PC-9 (cell line): ENCODE data around the gene AUTS2. TPM values are rescaled to one million over a fixed set of nuclear protein-coding genes. Genes with fewer than 3 reads are reported as not detected.

Experiments used
- BruUV-seq: library from RNA; stranded (reverse); fragments of 400-500 nt; replicated peaks from 2 replicates; lab custom pipeline; 2021; lab: Mats Ljungman, UMichigan
- CTCF ChIA-PET: fragments of 300-600 bp; sonication (Branson Sonifier 250); formaldehyde crosslinking; loops from one replicate; lab custom pipeline; 2022; ENCODE audit warnings: antibody characterized with exemption; lab: Charles Lee
- POLR2A ChIA-PET: fragments of 300-600 bp; sonication (Branson Sonifier 250); formaldehyde crosslinking; loops from one replicate; lab custom pipeline; 2022; ENCODE audit warnings: antibody characterized with exemption; ENCODE audit not compliant: unreplicated experiment; lab: Charles Lee
- DNase-seq, 2 experiments: peaks; one replicate each; pipeline versions ENCODE4 v3.0.0 to v3.0.0-alpha.2; 2015 to 2022; ENCODE audit warnings: mixed read lengths in 1 of 2
- H2AFZ ChIP-seq: fragments of 200-600 bp; sonication (generic); 2 replicates; pipeline ENCODE4 v1.8.1; 2017; ENCODE audit warnings: antibody characterized with exemption
- H3F3A ChIP-seq: fragments of 200-600 bp; sonication (generic); 2 replicates; pipeline ENCODE4 v1.8.1; 2017; ENCODE audit warnings: antibody characterized with exemption, mild to moderate bottlenecking, low read depth; ENCODE audit not compliant: insufficient read depth
- H3K27ac ChIP-seq: fragments of 200-600 bp; sonication (generic); 2 replicates; pipeline ENCODE4 v1.6.1; 2016; ENCODE audit warnings: mixed run types
- H3K27me3 ChIP-seq: fragments of 200-600 bp; sonication (generic); 2 replicates; pipeline ENCODE4 v1.6.1; 2016; ENCODE audit warnings: low read depth, mixed run types; ENCODE audit not compliant: insufficient read depth
- H3K36me3 ChIP-seq: fragments of 200-600 bp; sonication (generic); 2 replicates; pipeline ENCODE4 v1.6.1; 2016; ENCODE audit warnings: low read depth, mixed run types
- H3K4me1 ChIP-seq: fragments of 200-600 bp; sonication (generic); replicated peaks from 2 replicates; pipeline ENCODE4 v1.6.1; 2016; ENCODE audit warnings: mixed run types; ENCODE audit not compliant: insufficient read depth
- H3K4me2 ChIP-seq: fragments of 200-600 bp; sonication (generic); 2 replicates; pipeline ENCODE4 v1.6.1; 2017; ENCODE audit warnings: mixed run types
- H3K4me3 ChIP-seq: fragments of 200-600 bp; sonication (generic); 2 replicates; pipeline ENCODE4 v1.6.1; 2016; ENCODE audit warnings: mixed run types
- H3K79me2 ChIP-seq: fragments of 200-600 bp; sonication (generic); 2 replicates; pipeline ENCODE4 v1.6.1; 2017; ENCODE audit warnings: low read depth, mixed run types
- H3K9me2 ChIP-seq: fragments of 200-600 bp; sonication (generic); 2 replicates; pipeline ENCODE4 v1.8.1; 2017; ENCODE audit warnings: mild to moderate bottlenecking; ENCODE audit not compliant: insufficient read depth
- H3K9me3 ChIP-seq: fragments of 200-600 bp; sonication (generic); 2 replicates; pipeline ENCODE4 v1.8.1; 2016; ENCODE audit warnings: low read depth; ENCODE audit not compliant: insufficient read depth
- H4K20me1 ChIP-seq: fragments of 200-600 bp; sonication (generic); 2 replicates; pipeline ENCODE4 v1.8.1; 2017; ENCODE audit not compliant: insufficient read depth
- CTCF ChIP-seq: fragments of 200-600 bp; sonication (generic); conservative IDR thresholded peaks from 2 replicates; pipeline ENCODE4 v1.6.1; 2017; ENCODE audit warnings: mixed run types, antibody characterized with exemption, mild to moderate bottlenecking, moderate library complexity
- EZH2 ChIP-seq: fragments of 200-600 bp; sonication (generic); IDR thresholded peaks from 2 replicates; pipeline ENCODE4 v1.8.0; 2017; ENCODE audit warnings: antibody characterized with exemption, low read depth
- intact Hi-C: fragments of 100-400 bp; cut with micrococcal nuclease; formaldehyde crosslinking; loops from one replicate; pipeline ENCODE4 v1.10.0; 2022; ENCODE audit not compliant: unreplicated experiment
- total RNA-seq: library from RNA; stranded (reverse); gene quantifications from 2 replicates; pipeline ENCODE4 v1.2.3, GENCODE V29; 2021

AUTS2 gene
- total RNA-seq, 1 experiment from 2014 or later = not detected

- Histone ChIP-seq H3K27ac (no peak overlapping the region), H3F3A (no peaks in the 10 kb centered on the region), H3K9me2 (no peaks in the 10 kb centered on the region), H2AFZ (no peak overlapping the region), H3K9me3 (no peaks in the 10 kb centered on the region), H3K36me3 (no peaks in the 10 kb centered on the region), H3K4me2 (no peak overlapping the region), H3K4me3 (no peak overlapping the region), H3K79me2 (no peaks in the 10 kb centered on the region), H3K4me1 (no peaks in the 10 kb centered on the region), H3K27me3 (peaks cover 9% of the 10 kb centered on the region; the same call in 1 of the 2 replicates), H4K20me1 (no peaks in the 10 kb centered on the region)
- DNase-seq = no peak
- no TSS peak for BruUV-seq
- TF ChIP-seq EZH2 (no peak), CTCF (no peak)
- intact Hi-C loops = no loop called here
- ChIA-PET CTCF (no interaction called here), POLR2A (no interaction called here)
Measured at GRCh38 chr7:70836279-70836678, 1238.0 kb downstream of the AUTS2 start.

DNA sequence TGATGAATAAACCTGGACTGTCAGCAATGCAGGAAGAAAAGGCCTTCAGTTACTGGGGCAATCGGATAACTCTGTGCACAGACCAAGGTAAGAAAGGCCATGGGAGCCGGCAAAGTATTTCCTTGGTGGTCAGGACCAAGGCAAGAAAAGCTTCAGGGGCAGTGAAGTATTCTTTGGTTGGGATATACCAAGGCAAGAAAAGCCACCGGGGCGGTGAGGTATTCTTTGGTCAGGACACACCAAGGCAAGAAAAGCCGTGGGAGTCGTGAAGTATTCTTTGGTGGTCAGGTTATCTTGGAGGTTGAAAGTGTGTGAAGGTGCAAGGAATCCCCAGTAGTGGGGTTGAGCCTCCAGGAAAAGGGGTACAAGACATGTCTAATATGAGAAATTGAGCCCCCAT is 1238.7 kb downstream of the AUTS2 start:
- no peaks in the 10 kb centered on the region for H4K20me1 ChIP-seq
- no peaks in the 10 kb centered on the region for H3K9me3 ChIP-seq
- H3K4me2 ChIP-seq = no peak overlapping the region
- no peaks in the 10 kb centered on the region for H3K36me3 ChIP-seq
- H3K27me3 ChIP-seq = peaks cover 9% of the 10 kb centered on the region; the same call in 1 of the 2 replicates
- intact Hi-C loops = no loop called here
- H3K79me2 ChIP-seq = no peaks in the 10 kb centered on the region
- H3K4me1 ChIP-seq = no peaks in the 10 kb centered on the region
- H3F3A ChIP-seq = no peaks in the 10 kb centered on the region
- BruUV-seq = no TSS peak
- no peak for TF ChIP-seq CTCF
- TF ChIP-seq EZH2 = no peak
- no peaks in the 10 kb centered on the region for H3K9me2 ChIP-seq
- ChIA-PET CTCF (no interaction called here), POLR2A (no interaction called here)
- H2AFZ ChIP-seq = no peak overlapping the region
- no peak overlapping the region for H3K4me3 ChIP-seq
- no peak for DNase-seq
- H3K27ac ChIP-seq = no peak overlapping the region

GRCh38 chr7:70837589-70837988 is 1239.3 kb downstream of the AUTS2 start:
- TF ChIP-seq CTCF (no peak), EZH2 (no peak)
- H4K20me1 ChIP-seq = no peaks in the 10 kb centered on the region
- H3K4me2 ChIP-seq = no peak overlapping the region
- H3K9me3 ChIP-seq = no peaks in the 10 kb centered on the region
- no TSS peak for BruUV-seq
- no peaks in the 10 kb centered on the region for H3K4me1 ChIP-seq
- no peak for DNase-seq
- no peak overlapping the region for H2AFZ ChIP-seq
- intact Hi-C loops = no loop called here
- no peak overlapping the region for H3K27ac ChIP-seq
- H3K4me3 ChIP-seq = no peak overlapping the region
- ChIA-PET POLR2A (no interaction called here), CTCF (no interaction called here)
- peaks cover 9% of the 10 kb centered on the region; the same call in 1 of the 2 replicates for H3K27me3 ChIP-seq
- H3K9me2 ChIP-seq = no peaks in the 10 kb centered on the region
- H3K79me2 ChIP-seq = no peaks in the 10 kb centered on the region
- H3F3A ChIP-seq = no peaks in the 10 kb centered on the region
- H3K36me3 ChIP-seq = no peaks in the 10 kb centered on the region
